GM19324 (cell line): ENCODE results near the gene NUDCD3.
"Not testable (repeated sequence)": the region's sequence is repeated elsewhere in the genome, so short reads cannot be mapped to it uniquely, and the experiment has no call there.

Experiments
- ATAC-seq: cut with Tn5 transposase; IDR thresholded peaks from one replicate; pipeline ENCODE4 v1.9.1; 2021; ENCODE audit warnings: mild to moderate bottlenecking, moderate library complexity; ENCODE audit not compliant: unreplicated experiment, low FRiP score

Gene NUDCD3

DNA sequence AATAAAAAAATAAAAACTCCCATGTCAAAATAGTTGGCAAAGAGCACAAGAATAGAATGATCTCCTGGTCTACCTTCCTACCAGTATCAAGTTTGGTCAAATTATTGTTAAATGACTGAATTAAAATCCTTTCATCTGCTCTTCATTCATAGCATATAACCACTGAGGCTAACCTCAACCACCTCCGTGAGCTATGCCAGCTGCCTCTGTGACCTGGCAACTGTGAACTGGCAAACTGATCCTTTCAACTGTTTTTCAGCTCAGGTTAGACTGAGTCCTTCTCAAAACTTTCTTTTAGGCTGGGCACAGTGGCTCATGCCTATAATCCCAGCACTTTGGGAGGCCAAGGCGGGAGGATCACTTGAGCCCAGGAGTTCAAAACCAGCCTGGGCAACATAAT, 36.1 kb downstream of the NUDCD3 start:
- no peak for ATAC-seq

DNA sequence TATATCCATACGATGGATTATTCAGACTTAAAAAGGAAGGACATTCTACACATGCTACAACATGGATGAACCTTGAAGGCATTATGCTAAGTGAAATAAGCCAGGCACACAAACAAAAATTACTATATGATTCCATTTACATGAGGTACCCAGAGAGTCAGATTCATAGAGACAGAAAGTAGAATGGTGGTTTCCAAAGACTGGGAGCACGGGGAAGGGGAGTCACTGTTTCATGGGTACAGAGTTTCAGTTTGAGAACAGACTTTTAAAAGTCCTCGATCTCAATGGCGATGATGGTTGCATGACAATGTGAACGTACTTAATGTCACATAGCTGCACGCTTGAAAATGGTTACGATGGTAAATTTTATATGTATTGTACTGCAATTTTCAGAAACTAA, 39.3 kb downstream of the NUDCD3 start:
- no peak for ATAC-seq

DNA sequence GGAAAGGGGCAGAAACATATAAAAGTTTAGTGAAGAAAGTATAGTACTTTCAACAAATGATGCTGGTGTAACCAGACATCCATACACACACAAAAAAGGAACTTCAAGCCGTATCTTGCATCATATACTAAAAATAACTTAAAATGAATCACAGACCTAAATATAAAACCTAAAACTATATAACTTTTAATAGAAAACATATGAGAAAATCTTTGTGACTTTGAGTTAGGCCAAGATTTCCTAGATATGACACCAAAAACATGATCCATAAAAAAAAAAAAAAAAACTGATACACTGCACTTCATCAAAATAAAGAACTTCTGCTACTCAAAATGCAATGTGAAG, 40.9 kb downstream of the NUDCD3 start:
- ATAC-seq: no peak

DNA sequence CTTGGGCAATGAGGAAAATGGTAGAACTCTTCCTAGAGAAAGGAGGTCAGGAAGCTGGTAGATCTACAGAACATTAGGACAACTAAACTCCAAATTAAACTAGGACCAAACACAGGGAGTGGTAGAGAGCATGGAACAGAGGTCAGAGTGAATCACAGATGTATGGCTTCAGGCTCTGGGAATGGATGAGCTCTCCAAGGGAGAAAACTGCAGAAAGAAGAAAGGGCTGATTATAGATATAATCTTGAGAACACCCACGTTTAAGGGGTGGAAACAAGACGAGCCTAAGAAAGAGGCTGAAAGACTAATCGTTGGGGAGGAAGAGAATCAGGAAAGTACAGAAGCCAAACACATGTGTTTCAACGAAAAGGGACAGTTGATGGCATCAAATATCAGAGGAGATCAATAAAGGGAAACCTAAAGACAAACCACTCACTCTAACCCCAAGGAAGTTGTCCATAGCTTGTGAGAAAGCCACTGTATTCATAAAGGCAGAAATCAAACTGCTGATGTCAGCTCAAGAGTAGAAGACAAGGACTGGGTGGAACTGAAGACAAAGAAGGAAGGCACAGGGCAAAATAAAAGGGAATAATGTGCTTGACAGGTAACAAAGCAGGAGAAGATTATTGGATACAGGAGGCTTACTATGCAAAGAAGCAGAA, 41.4 kb downstream of the NUDCD3 start:
- ATAC-seq: no peak

DNA sequence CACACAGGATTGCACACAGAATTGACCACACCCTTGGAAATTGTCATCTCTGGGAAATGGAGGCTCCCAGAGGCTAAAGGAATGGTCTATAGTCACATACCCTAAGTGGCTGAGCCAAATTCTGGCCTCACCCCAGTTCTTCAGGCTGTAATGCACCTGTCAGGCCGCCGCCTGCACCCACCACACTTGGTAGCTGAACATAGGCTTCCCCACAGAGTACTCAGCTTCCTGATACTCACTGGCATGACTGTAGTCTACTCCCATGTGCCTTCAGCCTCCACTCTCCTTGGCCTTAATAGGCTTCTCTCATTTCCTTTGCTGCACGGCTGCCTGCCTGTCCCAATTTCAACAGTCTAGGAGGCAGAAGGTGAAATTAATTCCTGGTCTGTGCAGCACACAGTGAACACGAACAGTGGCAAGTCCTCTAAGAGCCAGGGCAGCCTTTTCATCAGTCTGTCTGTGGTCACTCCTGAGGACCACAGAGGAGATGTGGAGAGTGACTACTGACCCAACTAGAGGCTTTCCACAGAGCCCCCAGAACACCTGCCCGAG, 42.5 kb downstream of the NUDCD3 start:
- no peak for ATAC-seq

DNA sequence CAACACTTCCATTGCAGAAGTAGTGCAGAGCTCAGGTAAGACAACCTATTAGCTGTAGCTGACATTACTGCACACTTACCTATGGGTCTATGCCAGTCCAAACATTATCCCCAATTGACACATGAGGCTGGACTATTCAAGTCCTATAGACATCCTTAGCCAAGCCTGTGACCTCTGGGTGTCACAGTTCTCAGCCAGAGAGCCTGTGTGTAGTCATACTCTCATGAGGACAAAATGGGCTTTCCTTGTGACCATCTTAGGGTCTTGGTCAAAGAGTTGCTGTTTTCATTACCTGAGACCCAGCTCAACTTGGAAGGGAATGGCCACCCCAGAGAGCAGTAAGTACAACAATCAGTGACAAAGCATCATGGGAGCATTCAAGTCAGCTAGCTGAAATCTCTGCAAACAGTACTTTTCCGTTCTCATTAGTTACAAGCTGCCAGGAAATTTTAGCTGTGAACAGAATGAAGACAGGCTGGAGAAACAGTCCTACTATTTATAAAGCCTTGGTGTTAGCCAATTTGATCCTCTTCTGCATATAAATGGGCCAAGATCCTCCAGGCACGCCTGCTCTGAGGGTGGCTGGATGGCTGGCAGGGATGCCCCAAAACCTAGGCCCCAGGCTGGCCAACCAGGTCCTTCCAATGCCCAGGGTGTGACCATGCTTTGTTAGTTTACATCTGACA, 44.3 kb downstream of the NUDCD3 start:
- no peak for ATAC-seq

DNA sequence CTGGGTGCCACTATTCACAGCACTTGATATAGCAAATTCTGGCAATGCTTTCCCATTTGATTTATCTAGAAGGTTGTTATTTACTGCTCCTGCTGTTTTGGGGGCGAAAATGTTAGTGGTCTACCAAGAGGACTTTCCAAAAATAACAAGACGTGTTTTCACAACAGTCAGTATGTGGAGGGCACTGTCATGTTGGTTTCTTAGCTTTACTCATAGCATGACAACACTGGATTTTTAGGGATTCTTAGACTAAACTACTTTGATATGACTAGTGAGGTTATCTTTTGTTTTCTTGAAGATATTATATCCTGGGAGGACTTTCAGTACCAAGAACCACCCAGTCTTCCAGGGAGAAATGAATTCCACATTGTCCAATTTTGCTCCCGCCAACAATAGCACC, 49.4 kb downstream of the NUDCD3 start:
- no peak for ATAC-seq

DNA sequence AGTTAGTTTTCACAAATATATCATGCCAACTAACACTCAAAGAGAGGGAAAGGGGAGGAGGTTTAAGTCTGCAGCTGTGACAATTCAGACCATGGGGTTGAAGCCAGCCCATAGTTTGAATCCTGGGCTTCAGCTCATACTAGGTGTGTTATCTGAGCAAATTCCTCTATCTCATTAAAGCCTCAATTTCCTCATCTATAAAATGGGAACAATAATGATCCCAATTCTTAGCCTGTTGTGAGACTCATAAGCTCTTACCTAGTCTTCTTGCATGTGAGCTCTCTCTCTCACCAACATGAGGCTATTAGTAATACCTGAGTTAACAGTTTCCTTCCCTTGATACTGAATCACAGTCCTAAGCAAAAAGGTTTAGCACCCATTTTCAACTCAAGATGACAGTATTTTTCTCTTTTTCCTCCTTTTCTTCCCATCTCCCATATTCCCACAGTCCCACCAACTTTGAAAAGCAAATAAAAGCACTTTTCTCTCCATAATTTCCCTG, 49.8 kb downstream of the NUDCD3 start:
- ATAC-seq: no peak

DNA sequence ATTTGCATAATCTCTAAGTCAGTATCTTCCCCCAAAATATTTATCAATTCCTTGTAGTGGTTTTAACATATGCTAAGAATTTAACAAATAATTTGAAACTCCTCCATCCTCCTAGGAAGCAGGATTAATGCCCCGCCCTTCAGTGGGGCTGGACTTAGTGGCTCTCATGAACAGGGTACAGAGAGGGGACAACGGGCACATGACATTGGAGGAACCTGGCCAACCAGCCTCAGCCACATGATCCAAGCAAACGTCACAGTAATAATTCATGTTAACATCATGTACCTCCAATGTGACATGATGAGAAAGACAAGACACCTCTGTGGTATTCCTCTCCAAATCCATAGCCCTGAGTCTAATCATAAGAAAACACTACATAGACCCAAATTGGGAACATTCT, 50.5 kb downstream of the NUDCD3 start:
- no peak for ATAC-seq

DNA sequence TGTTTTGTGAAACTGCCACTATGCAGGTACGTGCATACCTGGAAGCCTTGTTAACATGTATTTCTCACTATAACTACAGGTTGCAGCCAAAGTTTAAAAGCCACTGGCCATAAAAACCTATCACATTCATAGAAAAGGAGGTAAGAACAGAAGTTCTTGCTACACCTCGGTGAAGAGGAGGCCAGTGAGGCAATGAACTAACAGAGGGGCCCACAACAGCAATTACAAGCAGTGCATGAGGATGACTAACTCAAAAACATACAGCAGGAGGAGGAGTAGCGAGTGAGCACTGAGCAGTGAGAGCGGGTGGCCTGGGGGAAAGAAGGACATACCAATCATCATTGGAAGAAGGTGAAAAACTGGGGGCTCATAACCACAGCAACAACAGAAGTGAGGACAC, 51.6 kb downstream of the NUDCD3 start:
- ATAC-seq: no peak

DNA sequence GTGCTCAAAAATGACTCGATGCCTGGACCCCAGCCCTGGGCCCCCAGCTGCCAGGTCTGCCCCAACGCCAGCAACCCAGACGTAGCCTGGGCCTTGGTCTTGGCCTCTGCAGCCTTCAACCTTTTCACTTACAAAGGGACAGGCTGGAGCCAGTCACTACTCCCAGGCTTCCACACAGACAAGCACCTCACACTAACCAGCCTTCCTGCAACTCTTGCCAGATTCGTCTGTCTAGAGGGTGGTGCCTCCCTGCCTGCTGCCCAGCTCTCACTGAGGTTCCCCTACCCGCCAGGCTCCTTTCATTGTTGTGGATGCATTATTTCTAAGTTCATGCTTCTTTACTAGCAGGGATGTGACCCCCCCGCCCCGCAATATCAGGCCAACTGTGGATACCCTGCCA, 56.3 kb downstream of the NUDCD3 start:
- no peak for ATAC-seq

DNA sequence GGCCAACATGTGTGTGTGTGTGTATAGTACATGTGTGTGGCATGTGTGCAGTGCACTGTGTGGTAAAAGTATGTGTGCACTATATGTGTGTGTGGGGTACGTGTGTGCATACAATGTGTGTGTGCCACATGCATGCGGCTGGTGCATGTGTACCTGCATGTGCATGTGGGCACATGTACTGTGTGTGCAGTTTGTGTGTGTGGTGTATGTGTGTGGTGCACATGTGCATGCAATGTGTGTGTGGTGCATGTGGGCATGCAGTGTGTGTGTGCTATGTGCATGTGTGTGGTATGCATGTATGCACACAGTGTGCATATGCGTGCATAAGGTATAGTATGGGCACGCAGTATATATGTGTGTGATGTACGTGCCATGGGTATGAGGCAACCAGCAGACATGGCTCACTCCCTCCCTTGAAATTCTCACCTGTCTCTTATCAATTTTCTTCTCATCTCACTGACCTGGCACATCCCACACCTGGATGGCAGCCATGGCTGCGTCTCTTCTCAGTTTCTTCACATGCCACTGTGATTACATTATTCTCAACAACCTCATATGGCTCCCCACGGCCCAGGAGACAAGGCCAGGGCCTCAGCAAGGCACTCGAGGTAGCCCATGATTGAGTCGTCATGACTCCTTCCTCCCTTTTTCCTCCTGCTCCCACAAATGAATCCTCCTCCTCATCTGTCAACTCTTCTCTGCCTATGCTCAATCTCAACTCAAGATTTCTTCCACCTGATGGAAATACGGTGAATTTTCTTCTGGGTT, 57.0 kb downstream of the NUDCD3 start:
- no peak for ATAC-seq

DNA sequence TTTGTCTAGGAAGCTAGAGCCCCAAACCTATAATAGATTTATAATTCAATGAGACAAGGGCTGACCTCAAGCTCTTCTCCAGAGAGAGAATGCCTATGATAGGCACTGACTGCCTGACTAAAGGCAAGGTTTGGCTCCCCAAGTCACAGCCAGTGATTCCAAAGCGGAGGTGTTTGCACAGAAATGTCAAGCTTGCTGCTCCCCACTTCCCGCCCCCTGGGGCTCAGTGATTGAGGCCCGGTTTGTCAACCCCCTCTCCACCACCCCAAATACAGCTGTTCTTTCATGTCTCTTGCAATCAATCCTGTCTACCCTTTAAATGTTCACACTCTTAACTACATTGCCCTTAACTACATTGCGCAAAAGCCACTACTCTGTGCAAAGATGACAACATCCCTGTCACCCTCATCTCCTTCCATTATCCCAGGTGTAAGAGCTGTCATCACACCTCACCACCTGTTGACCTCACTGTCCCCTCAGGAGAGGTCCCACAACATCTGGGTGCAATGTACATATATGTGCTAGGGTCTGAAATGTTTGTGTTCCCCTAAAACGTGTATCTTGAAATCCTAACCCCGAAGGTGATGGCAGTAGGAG, 58.0 kb downstream of the NUDCD3 start:
- ATAC-seq: no peak

DNA sequence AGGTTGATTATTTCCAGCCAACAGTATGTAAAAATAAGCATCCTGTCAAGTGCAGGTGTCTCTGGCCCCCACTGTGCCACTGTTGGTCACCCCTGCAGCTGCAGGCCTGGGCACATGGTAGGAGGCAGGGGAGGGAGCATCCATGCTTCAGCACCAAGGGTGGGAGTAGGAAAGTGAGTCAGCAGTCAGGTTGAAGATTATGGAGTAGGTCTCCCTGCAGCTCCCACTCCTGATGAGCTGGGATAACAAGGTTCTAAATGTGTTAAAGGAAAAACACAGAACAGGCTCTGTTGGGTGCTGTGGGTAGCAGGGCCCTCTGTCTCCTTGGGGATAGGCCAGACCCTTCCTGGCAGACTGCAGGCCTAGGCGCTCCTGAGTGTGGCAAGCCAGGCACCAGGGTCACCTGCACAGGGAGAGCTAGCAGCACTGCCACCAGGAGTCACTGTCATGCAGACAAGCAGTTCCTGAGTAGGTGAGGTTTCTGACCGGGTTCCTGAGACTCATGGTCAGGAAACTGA, 59.3 kb downstream of the NUDCD3 start:
- ATAC-seq: peak; percentile 59

DNA sequence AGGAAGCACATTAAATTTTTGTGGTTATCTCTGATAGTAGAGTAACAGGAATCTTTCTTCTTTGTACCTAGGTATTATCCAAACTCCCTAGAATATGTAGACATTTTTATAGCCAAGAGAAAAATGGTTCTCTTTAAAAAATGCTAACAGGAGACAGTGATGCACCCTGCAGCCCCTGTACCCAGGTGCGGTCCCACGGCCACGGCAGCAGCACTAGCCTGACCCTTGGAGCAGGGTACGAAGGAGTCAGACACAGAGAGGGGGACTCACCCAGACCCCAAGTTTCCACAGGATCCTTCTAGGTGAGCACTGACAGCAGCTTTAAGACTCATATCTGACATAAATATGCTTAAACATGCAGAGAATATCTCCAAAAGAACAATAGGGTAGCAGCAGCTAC, 60.4 kb downstream of the NUDCD3 start:
- no peak for ATAC-seq

DNA sequence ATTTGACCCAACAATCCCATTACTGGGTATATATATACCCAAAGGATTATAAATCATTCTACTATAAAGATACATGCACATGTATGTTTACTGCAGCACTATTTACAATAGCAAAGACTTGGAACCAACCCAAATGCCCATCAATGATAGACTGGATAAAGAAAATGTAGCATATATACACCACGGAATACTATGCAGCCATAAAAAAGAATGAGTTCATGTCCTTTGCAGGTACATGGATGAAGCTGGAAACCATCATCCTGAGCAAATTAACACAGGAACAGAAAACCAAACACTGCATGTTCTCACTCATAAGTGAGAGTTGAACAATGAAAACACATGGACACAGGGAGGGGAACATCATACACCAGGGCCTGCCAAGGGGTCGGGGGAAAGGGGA, 65.7 kb downstream of the NUDCD3 start:
- not testable (repeated sequence) for ATAC-seq

DNA sequence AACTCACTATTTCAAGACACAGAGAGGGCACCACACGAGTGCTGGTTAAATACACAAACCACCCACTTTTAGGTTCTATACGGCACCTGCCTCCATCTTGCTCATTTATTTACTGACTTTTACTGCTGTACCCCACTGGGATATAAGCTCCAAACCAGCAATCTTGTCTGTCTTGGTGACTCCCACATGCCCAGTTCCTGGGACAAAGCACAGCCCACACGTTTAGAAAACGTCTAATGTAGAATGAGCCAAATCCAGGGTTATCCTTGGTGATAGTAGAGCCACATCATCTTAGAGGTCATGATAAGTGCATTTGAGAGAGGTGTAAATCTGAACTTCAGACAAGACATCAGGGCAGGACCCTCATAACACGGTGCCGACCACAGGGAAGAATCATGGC, 73.5 kb downstream of the NUDCD3 start:
- no peak for ATAC-seq

DNA sequence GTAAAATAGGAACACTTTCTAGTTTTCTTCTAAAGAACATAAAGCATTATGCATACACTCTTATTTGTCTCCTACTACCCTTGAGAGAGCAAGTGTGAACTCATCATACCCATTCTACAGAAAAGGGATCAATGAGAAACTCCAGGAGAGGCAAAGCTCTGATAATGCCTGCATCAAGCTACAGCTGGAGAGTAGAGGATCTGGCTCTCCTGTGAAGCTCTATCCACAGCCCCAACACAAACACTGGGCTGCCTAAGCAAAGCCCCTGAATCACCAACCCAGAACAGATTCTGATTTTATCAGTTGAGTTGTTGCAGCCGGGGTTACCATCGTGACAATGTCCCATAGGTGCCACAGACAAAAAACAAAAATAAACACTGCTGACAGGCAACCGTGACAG, 74.9 kb downstream of the NUDCD3 start:
- ATAC-seq: no peak

DNA sequence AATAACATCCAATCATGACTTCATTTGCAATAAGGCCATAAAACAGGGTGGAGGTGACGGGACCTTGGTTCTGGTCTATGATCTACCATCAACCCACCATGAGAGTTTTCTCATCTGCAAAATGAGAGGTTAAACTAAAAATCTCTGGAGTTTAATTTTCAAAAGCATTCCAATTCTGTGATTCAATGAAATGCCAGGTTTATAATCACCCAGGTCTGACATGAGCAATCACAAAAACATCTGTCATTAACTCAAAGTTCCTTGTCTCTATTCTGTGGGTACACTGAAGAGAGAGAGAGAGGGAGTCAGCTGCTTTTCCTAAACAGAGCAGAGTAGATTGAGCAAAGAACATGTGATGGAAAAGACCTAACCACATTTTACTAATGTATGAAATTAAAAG, 75.4 kb downstream of the NUDCD3 start:
- no peak for ATAC-seq

DNA sequence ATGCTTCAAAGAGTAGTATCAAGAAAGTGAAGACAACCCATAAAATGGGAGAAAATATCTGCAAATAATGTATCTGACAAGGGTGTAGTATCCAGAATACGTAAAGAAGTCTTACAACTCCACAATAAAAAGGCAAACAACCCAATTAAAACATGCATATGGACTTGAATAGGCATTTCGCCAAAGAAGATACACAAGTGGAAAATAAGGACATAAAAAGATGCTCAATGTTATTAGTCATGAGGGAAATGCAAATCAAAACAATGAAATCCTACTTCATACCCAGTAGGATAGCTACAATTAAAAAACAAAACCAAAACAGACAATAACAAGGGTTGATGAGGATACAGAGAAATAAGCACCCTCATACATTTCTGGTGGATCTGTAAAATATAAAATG, 79.2 kb downstream of the NUDCD3 start:
- ATAC-seq: no peak

DNA sequence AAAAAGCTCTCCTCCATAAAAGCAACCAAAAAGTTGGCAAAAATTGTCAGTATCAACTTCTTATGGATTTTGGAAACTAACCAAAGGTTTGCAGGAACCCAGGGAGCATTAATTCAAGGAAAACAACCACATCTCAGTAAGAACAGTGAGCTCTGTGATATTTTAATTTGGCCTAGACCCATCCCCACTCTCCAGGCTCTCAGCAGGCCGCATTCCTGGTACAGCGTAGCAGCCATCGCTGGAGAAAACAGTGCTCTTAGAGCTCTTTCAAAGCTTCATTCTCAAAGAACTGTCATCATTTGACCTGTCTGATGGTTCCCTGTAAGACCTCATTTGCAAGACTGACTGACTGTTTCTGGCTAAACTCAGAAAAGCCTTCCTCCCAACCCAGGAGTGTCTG, 81.9 kb downstream of the NUDCD3 start:
- no peak for ATAC-seq
